ENCODE results near the gene NTN3. TPM values are rescaled to one million over a fixed set of nuclear protein-coding genes. Genes with fewer than 3 reads are reported as not detected.

The NTN3 gene
- total and polyA plus RNA-seq, 2 of the 8 experiments (the other 6 are each of a cell fraction or from before 2014, with no cell fraction given): 0.30 to 0.34 TPM

GRCh38 chr16:2473446-2473926 lies 2.4 kb downstream of the NTN3 start:
- H3K23me2 ChIP-seq (ENCODE audit: low read depth, low read length): peaks cover 21% of the 10 kb centered on the region; the same call in 1 of the 2 replicates
- H3K23ac ChIP-seq (ENCODE audit: insufficient read length): no peak overlapping the region
- no peak overlapping the region for H4K5ac ChIP-seq (ENCODE audit: insufficient read length, low read depth, low read length)
- TF ChIP-seq ZNF274 (IDR thresholded peaks at IDR 0.05; ENCODE audit: borderline replicate concordance, extremely low read depth, low read length) (no peak), RFX5 (IDR thresholded peaks at IDR 0.05; ENCODE audit: borderline replicate concordance, low read depth, low read length) (no peak), GTF2F1 (IDR thresholded peaks at IDR 0.05; ENCODE audit: borderline replicate concordance, low read depth, low read length) (no peak), GABPA (IDR thresholded peaks at IDR 0.05; ENCODE audit: borderline replicate concordance, insufficient read depth, low read length) (no peak), E2F6 (IDR thresholded peaks at IDR 0.05) (no peak), POU5F1 (IDR thresholded peaks at IDR 0.05; ENCODE audit: low read depth, low read length) (no peak), SUZ12 (IDR thresholded peaks at IDR 0.05; ENCODE audit: low read length) (0 out of 2 replicates have a peak, but pooled peaks have one; percentile 25), BACH1 (IDR thresholded peaks at IDR 0.05; ENCODE audit: low read length) (no peak)
- H2BK20ac ChIP-seq (ENCODE audit: low read length): no peak overlapping the region
- H3K9ac ChIP-seq (replicated peaks in 1 of 4; ENCODE audit: extremely low read depth in 1 of 4, low read depth in 3 of 4, low read length in 3 of 4): no peak overlapping the region
- no peak overlapping the region for H2AFZ ChIP-seq (ENCODE audit: low read length)
- FAIRE-seq (no peak), DNase-seq (ENCODE audit: low read depth in 1 of 2, low spot score in 2 of 2) (peak in 1 of 2 experiments; percentile 60)
- no peak overlapping the region for H2AK5ac ChIP-seq (ENCODE audit: low read depth, low read length)
- WGBS, 2 experiments (ENCODE audit: extremely low coverage in 1 of 2, insufficient coverage in 1 of 2, insufficient read length in 1 of 2, insufficient replicate concordance in 2 of 2, low coverage in 1 of 2, low lambda C conversion rate in 2 of 2, missing lambda C conversion rate in 1 of 2): 7% methylated on average over 11 of the region's 49 CpGs; no CpG with 5 or more reads in 1 of the 2 experiments
- H4K91ac ChIP-seq (replicated peaks; ENCODE audit: insufficient read length, low read length): no peak overlapping the region
- H3K14ac ChIP-seq (ENCODE audit: insufficient read length): no peak overlapping the region
- no peak overlapping the region; the same call in 1 of the 2 replicates for H3K18ac ChIP-seq (ENCODE audit: extremely low read depth, low read length)
- H2BK12ac ChIP-seq (ENCODE audit: low read depth, low read length): peak overlapping the region; percentile 60; the same call in 1 of the 2 replicates
- peak overlapping the region; percentile 83 to 92 for H3K4me2 ChIP-seq (ENCODE audit: insufficient read depth in 1 of 2, low read depth in 2 of 2, low read length in 2 of 2)
- H3K4ac ChIP-seq (replicated peaks; ENCODE audit: insufficient read length, low read depth, low read length): no peak overlapping the region
- ChIA-PET CTCF (ENCODE audit: partially characterized antibody) (interaction anchor here (1.0 to 1.7 kb wide), 6 partner anchors 10 to 279 kb away, joined by 3 to 8 read pairs (median 4); no protein-coding TSS in a partner anchor), POLR2A (ENCODE audit: partially characterized antibody) (interaction anchor here (0.6 to 3.5 kb wide), 5 partner anchors 14 to 318 kb away, joined by 3 to 20 read pairs (median 3); partner anchors contain the start of genes PRSS27, TEDC2 and TRAF7)
- peaks cover 11% of the 10 kb centered on the region; the same call in 1 of the 2 replicates for H3K79me1 ChIP-seq (ENCODE audit: low read depth, low read length)
- H3K27ac ChIP-seq (ENCODE audit: low read depth, low read length): no peak overlapping the region
- H3K4me1 ChIP-seq (replicated peaks in 1 of 4; ENCODE audit: control insufficient read depth in 3 of 4, insufficient read depth in 4 of 4, low read length in 3 of 4): peaks cover 0 to 38% (median 23%) of the 10 kb centered on the region in 4 experiments; a peak in 6 of 7 replicates
- H3K79me2 ChIP-seq (ENCODE audit: control insufficient read depth in 1 of 2, insufficient read depth in 2 of 2, low read length in 2 of 2): peaks cover 0 to 2% of the 10 kb centered on the region in 2 experiments; a peak in 1 of 4 replicates
- peaks cover 24 to 68% (median 55%) of the 10 kb centered on the region in 4 experiments for H3K27me3 ChIP-seq (replicated peaks in 1 of 4; ENCODE audit: control insufficient read depth in 3 of 4, extremely low read depth in 1 of 4, insufficient read depth in 3 of 4, low read length in 3 of 4)
- H3K9me3 ChIP-seq (ENCODE audit: insufficient read depth in 2 of 2, low read depth in 1 of 2, low read length in 1 of 2): no peaks in the 10 kb centered on the region
- H3K36me3 ChIP-seq (ENCODE audit: control insufficient read depth in 2 of 4, insufficient read depth in 4 of 4, low read length in 3 of 4): no peaks in the 10 kb centered on the region
- 0 out of 2 replicates have a peak overlapping the region, but pooled peaks have one; percentile 46 for H2BK15ac ChIP-seq (ENCODE audit: low read length)
- H2BK120ac ChIP-seq (replicated peaks; ENCODE audit: low read depth, low read length): no peak overlapping the region
- peak overlapping the region in 3 of 4 experiments; percentile 10 to 93 (median 83); a peak in 4 of 8 replicates for H3K4me3 ChIP-seq (ENCODE audit: extremely low read depth in 1 of 4, insufficient read depth in 2 of 4, low read depth in 3 of 4, low read length in 4 of 4)
- no peak overlapping the region for H4K8ac ChIP-seq (ENCODE audit: extremely low read depth, insufficient read depth, low read length)
- no peak overlapping the region for H3K56ac ChIP-seq (replicated peaks; ENCODE audit: insufficient read length, low read depth, low read length)
- no peak overlapping the region for H2BK5ac ChIP-seq (ENCODE audit: low read depth, low read length)
- peaks cover 5 to 21% of the 10 kb centered on the region in 2 experiments for H4K20me1 ChIP-seq (replicated peaks in 1 of 2; ENCODE audit: control insufficient read depth in 1 of 2, insufficient read depth in 2 of 2, low read length in 2 of 2)
